GM13977 (cell line): Measurements from ENCODE around the gene ANKRD50.

Source experiments
- DNase-seq: peaks from one replicate; pipeline ENCODE4 v3.0.0; 2012; ENCODE audit warnings: low spot score
- CTCF ChIP-seq: IDR thresholded peaks from 2 replicates; pipeline ENCODE4 v1.5.1; 2012; ENCODE audit warnings: mild to moderate bottlenecking, control low read depth; ENCODE audit not compliant: insufficient read depth; ENCODE audit errors: extremely low read depth, missing control alignments
- in situ Hi-C: fragments of 300-500 bp; cut with MboI; formaldehyde crosslinking; loops from one replicate; pipeline ENCODE4 v1.12.0; 2022; ENCODE audit warnings: low sequenced_read_pairs, low pct_unique_long_range_greater_than_20kb, mixed read lengths, inconsistent platforms; ENCODE audit not compliant: unreplicated experiment

ANKRD50 gene

GRCh38 chr4:124642846-124643245 is 69.7 kb downstream of the ANKRD50 start:
- in situ Hi-C loops = no loop called here
- no peak for TF ChIP-seq CTCF
- no peak for DNase-seq

- TF ChIP-seq CTCF = no peak
- DNase-seq = no peak
- in situ Hi-C loops = no loop called here
Measured at GRCh38 chr4:124641715-124642381, 70.7 kb downstream of the ANKRD50 start.

- TF ChIP-seq CTCF = no peak
Measured at GRCh38 chr4:124640022-124640730, 72.4 kb downstream of the ANKRD50 start.

GRCh38 chr4:124637321-124637720 is 75.2 kb downstream of the ANKRD50 start:
- TF ChIP-seq CTCF = no peak
- DNase-seq = no peak
- in situ Hi-C loops = no loop called here

More at GRCh38 chr4:124640022-124640730, 72.4 kb downstream of the ANKRD50 start:
- no peak for DNase-seq
- in situ Hi-C loops = no loop called here

- DNase-seq = no peak
- in situ Hi-C loops = no loop called here
- TF ChIP-seq CTCF = no peak
Measured at GRCh38 chr4:124636788-124637187, 75.7 kb downstream of the ANKRD50 start.

- in situ Hi-C loops = no loop called here
- TF ChIP-seq CTCF = no peak
- no peak for DNase-seq
Measured at GRCh38 chr4:124635331-124635730, 77.2 kb downstream of the ANKRD50 start.
